Cardiac septum (tissue), 1 donor: ENCODE measurements around the gene ATG4C. TPM values are rescaled to one million over a fixed set of nuclear protein-coding genes. Genes with fewer than 3 reads are reported as not detected.

ENCODE experiments used
- DNase-seq: peaks from one replicate; pipeline ENCODE4 v3.0.0-alpha.2; 2020; ENCODE audit warnings: low spot score
- intact Hi-C: fragments of 100-400 bp; cut with DNase I; formaldehyde crosslinking; loops from one replicate; pipeline ENCODE4 v1.14.0; 2022
- total RNA-seq: library from RNA; stranded (reverse); fragmentation: NEBNext Ultra II Directional; extraction: Animal tissue kit (Norgen Biotek cat#: 25700); gene quantifications from one replicate; pipeline ENCODE4 v1.2.1, GENCODE V29; 2021
- donor health status: DM: no; HTN: no; CAD: no.

The ATG4C gene
- total RNA-seq, 1 donor from 2014 or later, result 7.6 TPM

GRCh38 chr1:62832276-62832675 lies 48.3 kb downstream of the ATG4C start:
- no peak for DNase-seq
- intact Hi-C loops, result no loop called here

GRCh38 chr1:62833529-62833928 lies 49.6 kb downstream of the ATG4C start:
- no peak for DNase-seq
- intact Hi-C loops, result no loop called here

GRCh38 chr1:62834400-62834961 lies 50.5 kb downstream of the ATG4C start:
- intact Hi-C loops, result no loop called here
- DNase-seq, result no peak

GRCh38 chr1:62836856-62837540 lies 53.1 kb downstream of the ATG4C start:
- intact Hi-C loops, result no loop called here
- DNase-seq, result no peak

GRCh38 chr1:62840555-62840954 lies 56.6 kb downstream of the ATG4C start:
- DNase-seq, result no peak
- intact Hi-C loops, result no loop called here

GRCh38 chr1:62841587-62842169 lies 57.7 kb downstream of the ATG4C start:
- intact Hi-C loops, result no loop called here
- no peak for DNase-seq

- intact Hi-C loops, result no loop called here
- no peak for DNase-seq
Observed at GRCh38 chr1:62844030-62844429, 60.1 kb downstream of the ATG4C start.

GRCh38 chr1:62849031-62849430 lies 65.1 kb downstream of the ATG4C start:
- intact Hi-C loops, result no loop called here
- DNase-seq, result no peak

GRCh38 chr1:62852253-62852652 lies 68.3 kb downstream of the ATG4C start:
- intact Hi-C loops, result no loop called here

GRCh38 chr1:62856960-62857359 lies 73.0 kb downstream of the ATG4C start:
- DNase-seq, result no peak
- intact Hi-C loops, result no loop called here

More at GRCh38 chr1:62852253-62852652, 68.3 kb downstream of the ATG4C start:
- no peak for DNase-seq

- no peak for DNase-seq
- intact Hi-C loops, result no loop called here
Observed at GRCh38 chr1:62869217-62869754, 85.4 kb downstream of the ATG4C start.

GRCh38 chr1:62870148-62870547 lies 86.2 kb downstream of the ATG4C start:
- intact Hi-C loops, result no loop called here
- no peak for DNase-seq

GRCh38 chr1:62875676-62876075 lies 91.7 kb downstream of the ATG4C start:
- intact Hi-C loops, result no loop called here
- no peak for DNase-seq

GRCh38 chr1:62876535-62876934 lies 92.6 kb downstream of the ATG4C start:
- intact Hi-C loops, result no loop called here
- DNase-seq, result no peak

GRCh38 chr1:62877579-62877978 lies 93.6 kb downstream of the ATG4C start:
- no peak for DNase-seq
- intact Hi-C loops, result no loop called here

GRCh38 chr1:62879962-62880361 lies 96.0 kb downstream of the ATG4C start:
- DNase-seq, result no peak
- intact Hi-C loops, result no loop called here

- no peak for DNase-seq
- intact Hi-C loops, result no loop called here
Observed at GRCh38 chr1:62882201-62883104, 98.5 kb downstream of the ATG4C start.

GRCh38 chr1:62884156-62884740 lies 100.3 kb downstream of the ATG4C start:
- DNase-seq, result no peak
- intact Hi-C loops, result no loop called here

- DNase-seq, result no peak
- intact Hi-C loops, result no loop called here
Observed at GRCh38 chr1:62887799-62888507, 104.0 kb downstream of the ATG4C start.
